Body of pancreas (tissue), 4 donors: ENCODE results near the gene ESPN. TPM values are rescaled to one million over a fixed set of nuclear protein-coding genes. Genes with fewer than 3 reads are reported as not detected.

Experiments
- ATAC-seq: fragments of 150-250 bp; one replicate; pipeline ENCODE4 v1.9.1; 2016
- DNase-seq, 4 donors: peaks; one replicate each; pipeline ENCODE4 v3.0.0-alpha.2; 2019
- H3K27ac ChIP-seq, 4 donors: fragments of 200-600 bp; sonication (generic); 1 replicate in 3 of 4; 2 replicates in 1 of 4; pipeline versions ENCODE4 v1.5.1 to v1.6.1; 2016 to 2019; ENCODE audit warnings: mild to moderate bottlenecking in 1 of 4, mixed read lengths in 1 of 4, moderate library complexity in 1 of 4
- H3K27me3 ChIP-seq, 2 donors: fragments of 200-600 bp; sonication (generic); one replicate each; pipeline ENCODE4 v1.6.0; 2016; ENCODE audit warnings: mild to moderate bottlenecking in 1 of 2
- H3K36me3 ChIP-seq, 2 donors: fragments of 200-600 bp; sonication (generic); replicated peaks in 1 of 2; 2 replicates each; pipeline ENCODE4 v1.5.1; 2016; ENCODE audit warnings: low read depth in 2 of 2; ENCODE audit not compliant: insufficient read depth in 1 of 2
- H3K4me1 ChIP-seq: fragments of 200-600 bp; sonication (generic); one replicate; pipeline ENCODE4 v1.6.0; 2016
- H3K4me3 ChIP-seq, 2 donors: fragments of 200-600 bp; sonication (generic); 1 replicate in 1 of 2; 2 replicates in 1 of 2; pipeline ENCODE4 v1.5.1; 2016 to 2019
- H3K9me3 ChIP-seq, 3 donors: fragments of 200-600 bp; sonication (generic); 1 replicate in 2 of 3; 2 replicates in 1 of 3; pipeline ENCODE4 v1.5.1; 2016
- CTCF ChIP-seq, 7 experiments: fragments of 450-650 bp in 4 of 7; fragments of 200-600 bp in 3 of 7; sonication (generic) in 3 of 7; IDR thresholded peaks; one replicate each; pipeline ENCODE4 v1.5.1; 2016 to 2019; ENCODE audit warnings: antibody characterized with exemption in 7 of 7
- POLR2A ChIP-seq, 3 donors: fragments of 450-650 bp; IDR thresholded peaks; one replicate each; pipeline ENCODE4 v1.6.1; 2016; ENCODE audit warnings: antibody characterized with exemption in 3 of 3, mild to moderate bottlenecking in 2 of 3
- WGBS, 2 donors: methylation state at CpG; one replicate each; pipeline ENCODE4 v1.1.5; 2017; 5-methylcytosine and 5-hydroxymethylcytosine counted together
- intact Hi-C: fragments of 100-400 bp; cut with DNase I; formaldehyde crosslinking; loops from one replicate; pipeline ENCODE4 v1.15.1; 2023
- total RNA-seq, 2 donors: library from RNA; depleted of rRNA; stranded (reverse); fragments of >200 nt; gene quantifications; one replicate each; pipeline ENCODE4 v1.1.0, GENCODE V29; 2016

The ESPN gene
- total RNA-seq, 2 donors from 2014 or later = 0.26 to 4.0 TPM

- H3K27me3 ChIP-seq = peaks cover 0 to 30% of the 10 kb centered on the region in 2 donors
- H3K36me3 ChIP-seq = no peaks in the 10 kb centered on the region
- ATAC-seq (no peak), DNase-seq (no peak)
- no peak overlapping the region for H3K4me3 ChIP-seq
- no peak overlapping the region for H3K27ac ChIP-seq
- no peaks in the 10 kb centered on the region for H3K9me3 ChIP-seq
- WGBS, 2 donors = 38 to 42% methylated on average over 12 to 17 of the region's 17 CpGs
- peaks cover 35% of the 10 kb centered on the region for H3K4me1 ChIP-seq
- TF ChIP-seq CTCF (IDR thresholded peaks at IDR 0.05) (no peak), POLR2A (IDR thresholded peaks at IDR 0.05) (no peak)
- intact Hi-C loops = no loop called here
Observed at GRCh38 chr1:6414881-6415626, 9.5 kb upstream of the ESPN start.

GRCh38 chr1:6416295-6416656, 8.3 kb upstream of the ESPN start:
- DNase-seq = no peak
- intact Hi-C loops = no loop called here
- Histone ChIP-seq H3K36me3 (no peaks in the 10 kb centered on the region), H3K4me3 (no peak overlapping the region), H3K9me3 (no peaks in the 10 kb centered on the region), H3K27me3 (peaks cover 0 to 38% of the 10 kb centered on the region in 2 donors), H3K27ac (no peak overlapping the region), H3K4me1 (peaks cover 40% of the 10 kb centered on the region)
- no peak for ATAC-seq
- WGBS, 2 donors = 74 to 80% methylated on average over 3 to 5 of the region's 8 CpGs
- TF ChIP-seq POLR2A (IDR thresholded peaks at IDR 0.05) = no peak
- TF ChIP-seq CTCF (IDR thresholded peaks at IDR 0.05) = no peak

GRCh38 chr1:6416906-6417305, 7.7 kb upstream of the ESPN start:
- intact Hi-C loops = no loop called here
- H3K4me1 ChIP-seq = peaks cover 40% of the 10 kb centered on the region
- H3K27ac ChIP-seq = no peak overlapping the region
- H3K4me3 ChIP-seq = no peak overlapping the region
- DNase-seq (no peak), ATAC-seq (no peak)
- no peaks in the 10 kb centered on the region for H3K9me3 ChIP-seq
- H3K27me3 ChIP-seq = peaks cover 0 to 38% of the 10 kb centered on the region in 2 donors
- H3K36me3 ChIP-seq = no peaks in the 10 kb centered on the region
- 81 to 86% methylated on average over 5 of the region's 5 CpGs for WGBS, 2 donors
- no peak for TF ChIP-seq POLR2A (IDR thresholded peaks at IDR 0.05)
- no peak for TF ChIP-seq CTCF (IDR thresholded peaks at IDR 0.05)

GRCh38 chr1:6417961-6418667, 6.5 kb upstream of the ESPN start:
- Histone ChIP-seq H3K9me3 (no peaks in the 10 kb centered on the region), H3K27me3 (peaks cover 0 to 38% of the 10 kb centered on the region in 2 donors), H3K36me3 (no peaks in the 10 kb centered on the region), H3K4me3 (no peak overlapping the region), H3K4me1 (peaks cover 42% of the 10 kb centered on the region), H3K27ac (no peak overlapping the region)
- no peak for TF ChIP-seq POLR2A (IDR thresholded peaks at IDR 0.05)
- no peak for TF ChIP-seq CTCF (IDR thresholded peaks at IDR 0.05)
- intact Hi-C loops = no loop called here
- WGBS, 2 donors = 43 to 46% methylated on average over 6 to 8 of the region's 8 CpGs
- ATAC-seq = no peak
- DNase-seq = no peak
